Right atrium auricular region (tissue), 2 donors: ENCODE measurements around the gene CUZD1. TPM values are rescaled to one million over a fixed set of nuclear protein-coding genes. Genes with fewer than 3 reads are reported as not detected.

Experiments
- DNase-seq: peaks from one replicate; pipeline ENCODE4 v3.0.0-alpha.2; 2019; ENCODE audit warnings: low spot score
- H3K27ac ChIP-seq, 2 donors: fragments of 200-600 bp; sonication (generic); 1 replicate in 1 of 2; 2 replicates in 1 of 2; pipeline ENCODE4 v1.5.1; 2016 to 2019
- H3K27me3 ChIP-seq, 2 donors: fragments of 200-600 bp; sonication (generic); one replicate each; pipeline versions ENCODE4 v1.5.1 to v1.6.0; 2017 to 2019
- H3K36me3 ChIP-seq: fragments of 200-600 bp; sonication (generic); one replicate; pipeline ENCODE4 v1.5.1; 2016
- H3K4me1 ChIP-seq, 2 donors: fragments of 200-600 bp; sonication (generic); one replicate each; pipeline versions ENCODE4 v1.5.1 to v1.6.0; 2017 to 2019
- H3K4me3 ChIP-seq, 2 donors: fragments of 200-600 bp; sonication (generic); 1 replicate in 1 of 2; 2 replicates in 1 of 2; pipeline ENCODE4 v1.5.1; 2017 to 2019; ENCODE audit warnings: mild to moderate bottlenecking in 1 of 2, moderate library complexity in 1 of 2
- H3K9me3 ChIP-seq, 2 donors: fragments of 200-600 bp; sonication (generic); one replicate each; pipeline ENCODE4 v1.5.1; 2019
- CTCF ChIP-seq, 2 donors: fragments of 200-600 bp; sonication (generic); IDR thresholded peaks; one replicate each; pipeline ENCODE4 v1.5.1; 2019; ENCODE audit warnings: antibody characterized with exemption in 2 of 2
- total RNA-seq, 2 donors: library from RNA; depleted of rRNA; stranded (reverse); fragments of >200 nt; gene quantifications; one replicate each; pipeline ENCODE4 v1.1.0, GENCODE V29; 2016

The CUZD1 gene
- total RNA-seq, 2 donors from 2014 or later: 0.31 TPM; not detected in 1

GRCh38 chr10:122795924-122796323 lies 49.7 kb downstream of the CUZD1 start:
- Histone ChIP-seq H3K4me3 (no peak overlapping the region), H3K36me3 (no peaks in the 10 kb centered on the region), H3K4me1 (no peaks in the 10 kb centered on the region), H3K27ac (no peak overlapping the region), H3K27me3 (no peaks in the 10 kb centered on the region), H3K9me3 (no peaks in the 10 kb centered on the region)
- no peak for DNase-seq
- no peak for TF ChIP-seq CTCF (IDR thresholded peaks at IDR 0.05)

DNA sequence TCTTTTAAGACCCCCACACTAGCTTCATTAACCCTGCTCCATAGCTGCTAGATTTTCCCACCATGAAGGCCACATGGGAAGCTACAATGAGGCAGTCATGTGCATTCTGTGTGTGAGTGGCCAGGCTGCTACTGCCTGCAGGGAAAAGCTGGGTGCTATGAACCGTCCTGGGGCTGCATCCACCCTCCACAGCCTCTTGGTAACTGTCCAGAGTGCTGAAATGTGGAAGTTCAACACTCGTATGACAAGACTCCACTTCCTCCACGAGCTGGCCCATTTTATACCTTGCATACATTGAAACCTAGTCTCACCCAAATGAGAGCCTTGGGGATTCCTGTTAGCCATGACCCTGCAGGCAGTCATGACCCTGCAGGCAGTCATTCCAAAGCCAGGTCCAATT lies 59.4 kb downstream of the CUZD1 start:
- no peak overlapping the region for H3K4me3 ChIP-seq
- H3K9me3 ChIP-seq: no peaks in the 10 kb centered on the region
- H3K27me3 ChIP-seq: no peaks in the 10 kb centered on the region
- no peaks in the 10 kb centered on the region for H3K4me1 ChIP-seq
- no peaks in the 10 kb centered on the region for H3K36me3 ChIP-seq
- no peak for TF ChIP-seq CTCF (IDR thresholded peaks at IDR 0.05)
- H3K27ac ChIP-seq: no peak overlapping the region
- no peak for DNase-seq

DNA sequence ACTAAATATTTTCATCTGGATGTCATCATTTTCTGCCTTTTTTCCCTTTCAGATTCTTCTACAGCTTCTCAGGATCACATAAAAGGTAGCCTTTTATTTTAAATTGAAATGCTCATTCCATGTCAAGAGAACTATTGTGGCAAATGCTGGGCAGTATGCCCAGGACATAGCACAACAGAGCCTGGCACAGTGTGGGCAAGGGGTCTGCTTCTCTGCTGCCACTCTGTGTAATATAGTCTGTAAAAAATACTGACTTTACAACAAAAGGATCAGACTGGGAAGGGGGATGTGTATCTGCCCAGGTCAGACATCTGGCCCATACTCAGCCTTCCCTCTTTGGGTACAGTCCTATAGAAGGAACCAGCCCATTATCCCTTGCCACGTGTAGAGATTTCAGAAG lies 62.7 kb downstream of the CUZD1 start:
- no peaks in the 10 kb centered on the region for H3K4me1 ChIP-seq
- DNase-seq: no peak
- no peaks in the 10 kb centered on the region for H3K9me3 ChIP-seq
- no peaks in the 10 kb centered on the region for H3K27me3 ChIP-seq
- H3K27ac ChIP-seq: no peak overlapping the region
- H3K36me3 ChIP-seq: no peaks in the 10 kb centered on the region
- H3K4me3 ChIP-seq: no peak overlapping the region
- no peak for TF ChIP-seq CTCF (IDR thresholded peaks at IDR 0.05)

Other genes with a start within 250 kb of the CUZD1 start
- gene C10orf120, start 146.0 kb downstream of the CUZD1 start, total RNA-seq: not detected
- 1 to 10 TPM; 1.1 to 1.7 TPM for gene FAM24B, start 33.7 kb upstream of the CUZD1 start, total RNA-seq
- gene FAM24A, start 64.8 kb upstream of the CUZD1 start, total RNA-seq: not detected
- 1 to 10 TPM; 4.1 to 4.4 TPM for gene C10orf88, start 108.4 kb upstream of the CUZD1 start, total RNA-seq
- 1 to 10 TPM; 3.0 to 5.9 TPM for gene PSTK, start 134.5 kb upstream of the CUZD1 start, total RNA-seq
- 1 to 10 TPM; 5.0 to 7.9 TPM for gene IKZF5, start 162.9 kb upstream of the CUZD1 start, total RNA-seq
- gene ACADSB, start 163.1 kb upstream of the CUZD1 start, total RNA-seq: 10 to 100 TPM; 17.7 to 41.1 TPM